HG02610 (cell line): Measurements from ENCODE around the gene PPP4R2.

ENCODE experiments used
- ATAC-seq: cut with Tn5 transposase; IDR thresholded peaks from one replicate; pipeline ENCODE4 v1.9.1; 2021; ENCODE audit warnings: mild to moderate bottlenecking, moderate library complexity; ENCODE audit not compliant: unreplicated experiment

Gene PPP4R2

DNA sequence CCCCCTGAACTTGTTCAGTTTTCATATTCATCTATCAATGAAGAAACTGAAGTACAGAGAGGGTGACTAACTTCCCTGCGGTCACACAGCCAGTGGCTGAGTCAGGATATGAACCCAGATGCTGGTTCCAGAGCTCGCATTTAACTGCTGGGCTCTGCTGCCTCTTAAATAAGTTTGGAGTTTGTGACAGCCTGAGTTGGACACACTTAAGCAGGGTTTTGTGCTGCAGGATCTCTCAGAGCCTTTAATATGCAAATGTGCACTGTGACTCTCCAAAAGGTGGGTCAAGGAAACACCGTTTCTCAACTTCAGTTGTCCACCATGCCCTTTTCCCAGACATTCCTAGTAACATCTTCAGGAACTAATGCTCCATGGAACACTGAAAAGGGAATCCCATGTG, 110.6 kb downstream of the PPP4R2 start:
- no peak for ATAC-seq

DNA sequence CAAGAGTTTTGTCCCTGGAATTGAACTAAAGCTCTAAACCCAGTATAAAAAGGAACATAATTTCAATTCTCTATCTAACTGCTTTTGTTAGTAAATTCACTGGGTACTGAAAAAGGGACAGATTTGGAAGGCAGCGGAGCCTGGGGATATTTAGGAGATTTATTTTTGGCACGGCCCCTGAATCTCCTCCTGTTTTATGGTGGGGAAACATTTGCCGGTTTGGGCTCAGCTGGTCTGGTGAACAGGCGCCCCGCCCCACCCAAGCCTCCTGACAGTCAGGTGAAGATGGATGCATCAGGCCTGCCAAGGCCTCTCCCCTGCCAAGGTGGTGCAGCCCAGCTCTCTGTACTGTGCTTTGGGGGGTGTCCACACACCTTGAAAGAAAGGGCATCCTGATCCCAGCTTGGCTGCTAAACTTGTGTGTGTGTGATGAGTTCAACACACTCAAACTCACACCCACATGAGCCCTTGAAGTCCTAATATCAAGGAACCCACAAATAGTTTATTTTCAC, 111.1 kb downstream of the PPP4R2 start:
- ATAC-seq, result no peak

GRCh38 chr3:73108750-73109149, 112.1 kb downstream of the PPP4R2 start:
- ATAC-seq, result no peak

GRCh38 chr3:73110530-73110929, 113.9 kb downstream of the PPP4R2 start:
- ATAC-seq, result no peak

DNA sequence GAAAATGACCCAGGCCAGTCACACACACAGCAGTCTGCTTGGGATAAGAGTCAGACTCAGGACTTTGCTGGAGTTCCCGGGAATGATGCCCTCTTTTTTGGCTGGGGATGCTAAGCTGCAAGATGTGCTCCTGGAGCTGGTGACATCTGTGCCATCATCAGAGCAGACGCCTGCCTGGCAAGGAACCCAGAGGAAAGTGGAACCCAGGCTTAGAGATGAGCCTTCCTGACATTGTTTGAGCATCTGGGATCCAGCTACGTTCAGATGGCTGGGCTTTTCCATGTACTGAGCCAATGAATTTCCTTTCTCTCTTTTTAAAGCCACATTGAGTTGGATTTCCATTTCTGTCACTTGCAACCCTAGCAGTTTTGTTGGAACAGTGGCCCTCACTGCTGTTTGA, 118.1 kb downstream of the PPP4R2 start:
- no peak for ATAC-seq

GRCh38 chr3:73115806-73116205, 119.2 kb downstream of the PPP4R2 start:
- ATAC-seq, result no peak
